Aorta (tissue), 5 donors: Measurements from ENCODE around the gene SHLD3. TPM values are rescaled to one million over a fixed set of nuclear protein-coding genes. Genes with fewer than 3 reads are reported as not detected.
"Not testable (repeated sequence)": the region's sequence is repeated elsewhere in the genome, so short reads cannot be mapped to it uniquely, and the experiment has no call there.

Experiments
- ATAC-seq: fragments of 200-7000 bp; cut with Tn5 transposase; one replicate; pipeline ENCODE4 v1.9.1; 2022; ENCODE audit warnings: moderate library complexity; ENCODE audit not compliant: low FRiP score
- DNase-seq, 2 donors: peaks; one replicate each; pipeline ENCODE4 v3.0.0-alpha.2; 2020
- H3K27ac ChIP-seq, 2 donors: one replicate each; pipeline ENCODE4 v1.5.1; 2013; ENCODE audit warnings: low read length in 2 of 2, mild to moderate bottlenecking in 2 of 2, moderate library complexity in 2 of 2, control low read depth in 1 of 2, inconsistent platforms in 1 of 2, low read depth in 1 of 2
- H3K27me3 ChIP-seq, 2 donors: one replicate each; pipeline ENCODE4 v1.6.1; 2013; ENCODE audit warnings: control low read depth in 1 of 2, low read length in 1 of 2, mild to moderate bottlenecking in 1 of 2, moderate library complexity in 1 of 2; ENCODE audit not compliant: insufficient read depth in 2 of 2, control insufficient read depth in 1 of 2
- H3K36me3 ChIP-seq, 2 donors: one replicate each; pipeline ENCODE4 v1.6.1; 2013; ENCODE audit warnings: control low read depth in 1 of 2, low read length in 1 of 2, mild to moderate bottlenecking in 1 of 2; ENCODE audit not compliant: insufficient read depth in 2 of 2, control insufficient read depth in 1 of 2
- H3K4me1 ChIP-seq, 2 donors: one replicate each; pipeline ENCODE4 v1.6.1; 2013; ENCODE audit warnings: low read length in 2 of 2, control low read depth in 1 of 2, mild to moderate bottlenecking in 1 of 2, moderate library complexity in 1 of 2; ENCODE audit not compliant: insufficient read depth in 2 of 2, control insufficient read depth in 1 of 2
- H3K4me3 ChIP-seq, 2 donors: one replicate each; pipeline ENCODE4 v1.5.1; 2013; ENCODE audit warnings: low read length in 2 of 2, control low read depth in 1 of 2, mild to moderate bottlenecking in 1 of 2
- H3K9me3 ChIP-seq: one replicate; pipeline ENCODE4 v1.6.1; 2013; ENCODE audit warnings: mild to moderate bottlenecking, low read length; ENCODE audit not compliant: control insufficient read depth
- WGBS, 2 donors: extraction: QIAGEN DNeasy Blood & Tissue Kit; methylation state at CpG; one replicate each; pipeline ENCODE4 v1.1.7; 2013; 5-methylcytosine and 5-hydroxymethylcytosine counted together
- intact Hi-C, 2 donors: fragments of 100-400 bp; cut with DNase I; formaldehyde crosslinking; loops; one replicate each; pipeline versions ENCODE4 v1.14.2 to v1.15.0; 2022
- long read RNA-seq, 2 donors: library from polyadenylated mRNA; unstranded; transcript quantifications; one replicate each; pipeline ENCODE4 v2.0.0, GENCODE V29; 2020 to 2021
- polyA plus RNA-seq, 2 donors: library from polyadenylated mRNA; stranded (reverse); fragments of 200-250 nt; gene quantifications; one replicate each; pipeline ENCODE4 v1.2.3, GENCODE V29; 2013
- total RNA-seq, 2 donors: library from RNA; stranded (reverse); fragmentation: NEBNext Ultra II Directional; extraction: Animal tissue kit (Norgen Biotek cat#: 25700); gene quantifications; one replicate each; pipeline ENCODE4 v1.2.1, GENCODE V29; 2021
- donor health status: healthy with polysubstance abuse.
- donor health status: Bipolar disorder and iron deficiency.
- donor health status: DM: no; HTN: no; CAD: no.
- donor health status: DM: no; HTN: no; CAD: no.
- donor health status: DM: yes; HTN: yes; CAD: no.

Gene SHLD3
- total RNA-seq = 1 to 10 TPM; 2.7 TPM
- polyA plus RNA-seq = 1 to 10 TPM; 2.1 to 2.6 TPM
- long read RNA-seq, donor 1, partial matches to known transcripts = 0 of 2 reads
- long read RNA-seq, donor 1, other reads (novel, unspliced or antisense) = 0 of 2 reads
- long read RNA-seq, donor 2, partial matches to known transcripts = 0 of 1 reads
- long read RNA-seq, donor 2, other reads (novel, unspliced or antisense) = 0 of 1 reads

GRCh38 chr5:65624571-65625555 is at the start of gene SHLD3, which contains the start of gene TRAPPC13:
SHLD3 (plus strand) TSS chr5:65625027; CDS start chr5:65629588, 4,561 bp downstream.
TRAPPC13 (plus strand) TSS chr5:65625027; CDS start chr5:65625061, 34 bp downstream.
- intact Hi-C loops = loop anchor here (2.0 to 10.0 kb wide), 3 partner anchors 62 to 520 kb away; partner anchors contain the start of genes CENPK (in 1 of the 2), ERBIN (in 1 of the 2), PPWD1 (in 1 of the 2) and SREK1 (in 1 of the 2)
- H3K9me3 ChIP-seq = no peaks in the 10 kb centered on the region
- H3K4me3 ChIP-seq = peak within 1 kb of the TSS; percentile 90 to 99
- no peaks in the 10 kb centered on the region for H3K4me1 ChIP-seq
- peaks cover 0 to 3% of the 10 kb centered on the region in 2 donors for H3K36me3 ChIP-seq
- peak within 1 kb of the TSS; percentile 38 to 89 for H3K27ac ChIP-seq
- WGBS, 2 donors = 0% methylated on average over 36 of the region's 36 CpGs
- ATAC-seq (peak; percentile 97), DNase-seq (peak; percentile 88 to 90)
- H3K27me3 ChIP-seq = no peaks in the 10 kb centered on the region

DNA sequence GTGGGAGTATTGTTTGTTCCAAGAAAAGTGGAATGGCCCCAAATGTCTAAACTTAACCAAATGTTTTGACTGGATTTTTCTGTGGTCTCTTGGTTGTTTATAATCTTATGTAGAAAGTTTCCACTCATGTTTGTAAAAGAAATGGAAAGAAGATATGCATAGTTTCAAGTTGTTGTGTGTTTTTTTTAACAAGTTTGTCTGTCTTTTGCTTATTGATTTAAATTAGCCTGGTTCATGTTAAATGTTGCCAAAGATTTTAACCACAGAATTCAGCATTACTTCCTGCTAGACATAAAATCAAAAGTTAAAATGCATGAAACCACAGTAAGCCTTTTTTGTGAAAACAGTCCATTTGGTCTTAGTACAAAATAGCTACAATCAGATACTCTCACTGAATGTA is 47.7 kb upstream of the SHLD3 start:
- Histone ChIP-seq H3K27me3 (no peaks in the 10 kb centered on the region), H3K36me3 (peaks cover 3 to 6% of the 10 kb centered on the region in 2 donors), H3K9me3 (no peaks in the 10 kb centered on the region), H3K27ac (no peak overlapping the region), H3K4me1 (no peaks in the 10 kb centered on the region), H3K4me3 (no peak overlapping the region)
- DNase-seq = no peak
- no peak for ATAC-seq
- intact Hi-C loops = no loop called here

GRCh38 chr5:65588694-65589093 is 36.1 kb upstream of the SHLD3 start:
- Histone ChIP-seq H3K4me1 (no peaks in the 10 kb centered on the region), H3K9me3 (no peaks in the 10 kb centered on the region), H3K27me3 (no peaks in the 10 kb centered on the region), H3K27ac (no peak overlapping the region), H3K36me3 (peaks cover 0 to 4% of the 10 kb centered on the region in 2 donors), H3K4me3 (no peak overlapping the region)
- intact Hi-C loops = no loop called here
- DNase-seq (no peak), ATAC-seq (no peak)
- 93 to 97% methylated on average over 2 of the region's 2 CpGs for WGBS, 2 donors

GRCh38 chr5:65601761-65602160 is 23.1 kb upstream of the SHLD3 start:
- 99 to 100% methylated on average over 1 of the region's 1 CpG for WGBS, 2 donors
- H3K9me3 ChIP-seq, H3K4me1 ChIP-seq, intact Hi-C loops, H3K4me3 ChIP-seq, H3K36me3 ChIP-seq, H3K27ac ChIP-seq, H3K27me3 ChIP-seq, DNase-seq, ATAC-seq: not testable (repeated sequence)

DNA sequence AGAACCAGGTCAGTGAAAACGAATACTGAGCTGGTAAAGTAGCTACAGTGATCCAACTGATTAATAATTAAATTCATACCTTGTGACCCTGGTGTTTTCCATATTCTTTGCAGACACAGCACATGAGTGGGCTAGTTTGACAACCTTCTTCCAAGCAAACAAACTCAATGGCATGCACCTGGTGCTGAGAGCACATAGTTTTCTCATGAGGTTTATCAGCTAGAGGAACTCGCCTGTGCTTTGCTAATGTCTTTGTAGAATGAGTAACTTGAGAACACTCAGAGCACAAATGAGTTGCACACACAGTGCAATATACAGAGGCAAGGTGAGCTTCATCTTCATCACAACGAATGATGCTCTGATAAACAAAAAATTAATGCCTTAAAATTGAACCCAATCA is 13.3 kb upstream of the SHLD3 start:
- ATAC-seq = no peak
- intact Hi-C loops = no loop called here

GRCh38 chr5:65612298-65612907 is 12.4 kb upstream of the SHLD3 start:
- H3K4me1 ChIP-seq = no peaks in the 10 kb centered on the region
- ATAC-seq = no peak
- H3K27me3 ChIP-seq = no peaks in the 10 kb centered on the region
- no peaks in the 10 kb centered on the region for H3K9me3 ChIP-seq
- intact Hi-C loops = no loop called here
- H3K27ac ChIP-seq = no peak overlapping the region
- H3K36me3 ChIP-seq = peaks cover 4 to 6% of the 10 kb centered on the region in 2 donors
- no peak overlapping the region for H3K4me3 ChIP-seq
- DNase-seq = no peak
- 85 to 86% methylated on average over 4 of the region's 4 CpGs for WGBS, 2 donors

More for the DNA sequence above, 13.3 kb upstream of the SHLD3 start:
- Histone ChIP-seq H3K27me3 (no peaks in the 10 kb centered on the region), H3K4me1 (no peaks in the 10 kb centered on the region), H3K4me3 (no peak overlapping the region), H3K27ac (no peak overlapping the region), H3K36me3 (peaks cover 4 to 6% of the 10 kb centered on the region in 2 donors), H3K9me3 (no peaks in the 10 kb centered on the region)
- no peak for DNase-seq
- WGBS, 2 donors = 84 to 90% methylated on average over 3 of the region's 3 CpGs

- intact Hi-C loops = loop anchor here in 1 of 2 donors (10.0 kb wide), 1 partner anchor 525 kb away; the partner anchor contains the start of gene SREK1
- no peak for DNase-seq
- WGBS, 2 donors = 88 to 90% methylated on average over 4 of the region's 4 CpGs
- Histone ChIP-seq H3K36me3 (no peaks in the 10 kb centered on the region), H3K4me1 (no peaks in the 10 kb centered on the region), H3K27me3 (no peaks in the 10 kb centered on the region), H3K9me3 (no peaks in the 10 kb centered on the region), H3K4me3 (no peak overlapping the region), H3K27ac (no peak overlapping the region)
- ATAC-seq = no peak
These were observed 4.8 kb upstream of the SHLD3 start for GRCh38 chr5:65620021-65620420.

GRCh38 chr5:65621961-65622360 is 2.9 kb upstream of the SHLD3 start:
- WGBS, 2 donors = 79 to 84% methylated on average over 4 of the region's 4 CpGs
- not testable (repeated sequence) for DNase-seq, H3K4me3 ChIP-seq, ATAC-seq, H3K27ac ChIP-seq, H3K36me3 ChIP-seq, H3K4me1 ChIP-seq, H3K9me3 ChIP-seq, H3K27me3 ChIP-seq
- intact Hi-C loops = loop anchor here in 1 of 2 donors (10.0 kb wide), 1 partner anchor 523 kb away; the partner anchor contains the start of gene SREK1
